Activated T-cell treated with anti-CD3 and anti-CD28 coated beads, Interleukin-2, amount 50 U/mL, for 72 hours (primary cell): ENCODE measurements around the gene ARMC9. TPM values are rescaled to one million over a fixed set of nuclear protein-coding genes. Genes with fewer than 3 reads are reported as not detected.
A peak's percentile ranks its signal among the peaks of the same experiment; 100 is the strongest.
"Not testable (repeated sequence)": the region's sequence is repeated elsewhere in the genome, so short reads cannot be mapped to it uniquely, and the experiment has no call there.

Source experiments
- ATAC-seq, 2 donors: fragments of 150-1000 bp; cut with Tn5 transposase; replicated peaks in 1 of 2; 2 replicates each; pipeline ENCODE4 v1.10.0; 2021; ENCODE audit warnings: moderate library complexity in 2 of 2, mild to moderate bottlenecking in 1 of 2
- DNase-seq, 2 donors: peaks; one replicate each; pipeline ENCODE4 v3.0.0; 2021 to 2022; ENCODE audit warnings: mixed read lengths in 1 of 2
- H3K27ac Mint-ChIP-seq: one replicate; pipeline ENCODE4 v1.8.0; 2022; ENCODE audit warnings: mild to moderate bottlenecking, moderate library complexity, mixed read lengths
- H3K27me3 Mint-ChIP-seq: one replicate; pipeline ENCODE4 v1.8.0; 2022; ENCODE audit warnings: low read depth, mixed read lengths
- H3K36me3 Mint-ChIP-seq, 2 donors: one replicate each; pipeline ENCODE4 v1.8.0; 2022; ENCODE audit warnings: mixed read lengths in 2 of 2, mild to moderate bottlenecking in 1 of 2; ENCODE audit not compliant: insufficient read depth in 2 of 2
- H3K4me1 Mint-ChIP-seq: one replicate; pipeline ENCODE4 v1.8.0; 2022; ENCODE audit warnings: low read depth, mixed read lengths
- H3K4me3 Mint-ChIP-seq, 2 donors: one replicate each; pipeline ENCODE4 v1.8.0; 2022; ENCODE audit warnings: mild to moderate bottlenecking in 2 of 2, mixed read lengths in 2 of 2, moderate library complexity in 2 of 2
- H3K9me3 Mint-ChIP-seq, 2 donors: one replicate each; pipeline ENCODE4 v1.8.0; 2022; ENCODE audit warnings: mixed read lengths in 2 of 2
- total RNA-seq, 2 donors: library from RNA; stranded (reverse); gene quantifications; one replicate each; pipeline ENCODE4 v1.2.3, GENCODE V29; 2022

ARMC9 gene
- total RNA-seq, 2 donors from 2014 or later: 1.4 to 2.1 TPM

- peaks cover 24% of the 10 kb centered on the region for H3K4me1 Mint-ChIP-seq
- H3K4me3 Mint-ChIP-seq: no peak overlapping the region
- no peak for DNase-seq
- no peaks in the 10 kb centered on the region for H3K9me3 Mint-ChIP-seq
- no peak for ATAC-seq
- peak overlapping the region; percentile 58 for H3K27ac Mint-ChIP-seq
- peaks cover 8 to 25% of the 10 kb centered on the region in 2 donors for H3K36me3 Mint-ChIP-seq
- no peaks in the 10 kb centered on the region for H3K27me3 Mint-ChIP-seq
Observed at GRCh38 chr2:231169488-231169887, 28.9 kb upstream of the ARMC9 start.

GRCh38 chr2:231170055-231170454 lies 28.4 kb upstream of the ARMC9 start:
- DNase-seq (no peak), ATAC-seq (no peak)
- Mint-ChIP-seq H3K4me1 (peaks cover 24% of the 10 kb centered on the region), H3K4me3 (no peak overlapping the region), H3K9me3 (no peaks in the 10 kb centered on the region), H3K27ac (no peak overlapping the region), H3K27me3 (no peaks in the 10 kb centered on the region), H3K36me3 (peaks cover 8 to 28% of the 10 kb centered on the region in 2 donors)

GRCh38 chr2:231172025-231172424 lies 26.4 kb upstream of the ARMC9 start:
- ATAC-seq: no peak
- Mint-ChIP-seq H3K9me3 (no peaks in the 10 kb centered on the region), H3K36me3 (peaks cover 6 to 19% of the 10 kb centered on the region in 2 donors), H3K27ac (no peak overlapping the region), H3K4me1 (peaks cover 16% of the 10 kb centered on the region), H3K4me3 (no peak overlapping the region), H3K27me3 (no peaks in the 10 kb centered on the region)
- no peak for DNase-seq

- DNase-seq (no peak), ATAC-seq (no peak)
- Mint-ChIP-seq H3K9me3 (no peaks in the 10 kb centered on the region), H3K36me3 (peaks cover 6 to 14% of the 10 kb centered on the region in 2 donors), H3K27me3 (no peaks in the 10 kb centered on the region), H3K27ac (no peak overlapping the region), H3K4me3 (no peak overlapping the region), H3K4me1 (peaks cover 8% of the 10 kb centered on the region)
Observed at GRCh38 chr2:231174211-231174651, 24.2 kb upstream of the ARMC9 start.

- Mint-ChIP-seq H3K36me3 (peaks cover 3 to 8% of the 10 kb centered on the region in 2 donors), H3K27ac (no peak overlapping the region), H3K4me1 (peaks cover 17% of the 10 kb centered on the region), H3K4me3 (no peak overlapping the region), H3K9me3 (no peaks in the 10 kb centered on the region), H3K27me3 (no peaks in the 10 kb centered on the region)
- DNase-seq: no peak
- no peak for ATAC-seq
Observed at GRCh38 chr2:231176066-231176465, 22.4 kb upstream of the ARMC9 start.

- DNase-seq (no peak), ATAC-seq (peak in 1 of 2 donors; percentile 50)
- Mint-ChIP-seq H3K36me3 (peaks cover 3 to 7% of the 10 kb centered on the region in 2 donors), H3K9me3 (no peaks in the 10 kb centered on the region), H3K4me1 (peaks cover 17% of the 10 kb centered on the region), H3K27me3 (no peaks in the 10 kb centered on the region), H3K27ac (peak overlapping the region; percentile 8), H3K4me3 (no peak overlapping the region)
Observed at GRCh38 chr2:231177156-231178025, 21.0 kb upstream of the ARMC9 start.

- H3K27ac Mint-ChIP-seq, DNase-seq, H3K27me3 Mint-ChIP-seq, H3K4me3 Mint-ChIP-seq, H3K36me3 Mint-ChIP-seq, ATAC-seq, H3K9me3 Mint-ChIP-seq: not testable (repeated sequence)
- H3K4me1 Mint-ChIP-seq: peaks cover 17% of the 10 kb centered on the region
Observed at GRCh38 chr2:231178805-231179204, 19.6 kb upstream of the ARMC9 start.

- ATAC-seq (peak in 1 of 2 donors; percentile 12), DNase-seq (no peak)
- H3K4me3 Mint-ChIP-seq: no peak overlapping the region
- H3K27me3 Mint-ChIP-seq: no peaks in the 10 kb centered on the region
- no peaks in the 10 kb centered on the region for H3K9me3 Mint-ChIP-seq
- H3K36me3 Mint-ChIP-seq: peaks cover 0 to 2% of the 10 kb centered on the region in 2 donors
- peaks cover 17% of the 10 kb centered on the region for H3K4me1 Mint-ChIP-seq
- H3K27ac Mint-ChIP-seq: no peak overlapping the region
Observed at GRCh38 chr2:231181860-231182512, 16.4 kb upstream of the ARMC9 start.

- H3K36me3 Mint-ChIP-seq: no peaks in the 10 kb centered on the region
- no peaks in the 10 kb centered on the region for H3K27me3 Mint-ChIP-seq
- H3K27ac Mint-ChIP-seq: no peak overlapping the region
- peaks cover 12% of the 10 kb centered on the region for H3K4me1 Mint-ChIP-seq
- H3K4me3 Mint-ChIP-seq: no peak overlapping the region
- ATAC-seq (no peak), DNase-seq (no peak)
- no peaks in the 10 kb centered on the region for H3K9me3 Mint-ChIP-seq
Observed at GRCh38 chr2:231182513-231182899, 15.9 kb upstream of the ARMC9 start.

GRCh38 chr2:231183851-231184250 lies 14.6 kb upstream of the ARMC9 start:
- H3K36me3 Mint-ChIP-seq: no peaks in the 10 kb centered on the region
- DNase-seq (no peak), ATAC-seq (no peak)
- no peak overlapping the region for H3K27ac Mint-ChIP-seq
- no peak overlapping the region for H3K4me3 Mint-ChIP-seq
- H3K27me3 Mint-ChIP-seq: peaks cover 6% of the 10 kb centered on the region
- no peaks in the 10 kb centered on the region for H3K9me3 Mint-ChIP-seq
- peaks cover 9% of the 10 kb centered on the region for H3K4me1 Mint-ChIP-seq

GRCh38 chr2:231184319-231184718 lies 14.1 kb upstream of the ARMC9 start:
- DNase-seq: no peak
- no peak for ATAC-seq
- H3K9me3 Mint-ChIP-seq: no peaks in the 10 kb centered on the region
- peaks cover 9% of the 10 kb centered on the region for H3K4me1 Mint-ChIP-seq
- no peak overlapping the region for H3K27ac Mint-ChIP-seq
- H3K36me3 Mint-ChIP-seq: no peaks in the 10 kb centered on the region
- H3K27me3 Mint-ChIP-seq: peaks cover 11% of the 10 kb centered on the region
- H3K4me3 Mint-ChIP-seq: no peak overlapping the region

GRCh38 chr2:231185050-231185725 lies 13.2 kb upstream of the ARMC9 start:
- no peak for ATAC-seq
- no peak overlapping the region for H3K4me3 Mint-ChIP-seq

GRCh38 chr2:231185886-231186285 lies 12.5 kb upstream of the ARMC9 start:
- ATAC-seq (no peak), DNase-seq (no peak)
- H3K27ac Mint-ChIP-seq: no peak overlapping the region
- H3K27me3 Mint-ChIP-seq: peaks cover 19% of the 10 kb centered on the region
- no peaks in the 10 kb centered on the region for H3K4me1 Mint-ChIP-seq
- H3K9me3 Mint-ChIP-seq: no peaks in the 10 kb centered on the region
- no peak overlapping the region for H3K4me3 Mint-ChIP-seq
- no peaks in the 10 kb centered on the region for H3K36me3 Mint-ChIP-seq

More at GRCh38 chr2:231185050-231185725, 13.2 kb upstream of the ARMC9 start:
- Mint-ChIP-seq H3K27me3 (peaks cover 18% of the 10 kb centered on the region), H3K27ac (no peak overlapping the region), H3K9me3 (no peaks in the 10 kb centered on the region), H3K4me1 (peaks cover 2% of the 10 kb centered on the region), H3K36me3 (no peaks in the 10 kb centered on the region)
- no peak for DNase-seq
